GM12801 (cell line): ENCODE data around the gene SERP2.

Experiments used
- CTCF ChIP-seq: IDR thresholded peaks from one replicate; pipeline ENCODE4 v1.5.1; 2011; ENCODE audit warnings: control low read depth; ENCODE audit not compliant: insufficient read length; ENCODE audit errors: extremely low read depth

The SERP2 gene

GRCh38 chr13:44389060-44389666, 15.5 kb downstream of the SERP2 start:
- no peak for TF ChIP-seq CTCF

GRCh38 chr13:44389876-44390275, 16.3 kb downstream of the SERP2 start:
- no peak for TF ChIP-seq CTCF

GRCh38 chr13:44393391-44393790, 19.8 kb downstream of the SERP2 start:
- TF ChIP-seq CTCF = no peak

- TF ChIP-seq CTCF = no peak
Observed at GRCh38 chr13:44394658-44395057, 21.0 kb downstream of the SERP2 start.

- no peak for TF ChIP-seq CTCF
Observed at GRCh38 chr13:44395976-44396694, 22.5 kb downstream of the SERP2 start.

- no peak for TF ChIP-seq CTCF
Observed at GRCh38 chr13:44396701-44397580, 23.3 kb downstream of the SERP2 start.

- TF ChIP-seq CTCF = no peak
Observed at GRCh38 chr13:44397766-44398223, 24.2 kb downstream of the SERP2 start.
